Measurements from ENCODE around the gene LTO1. TPM values are rescaled to one million over a fixed set of nuclear protein-coding genes. Genes with fewer than 3 reads are reported as not detected.
"Not testable (repeated sequence)": the region's sequence is repeated elsewhere in the genome, so short reads cannot be mapped to it uniquely, and the experiment has no call there.

Gene LTO1
- total RNA-seq, 1 experiment from 2014 or later, result 25.3 TPM

DNA sequence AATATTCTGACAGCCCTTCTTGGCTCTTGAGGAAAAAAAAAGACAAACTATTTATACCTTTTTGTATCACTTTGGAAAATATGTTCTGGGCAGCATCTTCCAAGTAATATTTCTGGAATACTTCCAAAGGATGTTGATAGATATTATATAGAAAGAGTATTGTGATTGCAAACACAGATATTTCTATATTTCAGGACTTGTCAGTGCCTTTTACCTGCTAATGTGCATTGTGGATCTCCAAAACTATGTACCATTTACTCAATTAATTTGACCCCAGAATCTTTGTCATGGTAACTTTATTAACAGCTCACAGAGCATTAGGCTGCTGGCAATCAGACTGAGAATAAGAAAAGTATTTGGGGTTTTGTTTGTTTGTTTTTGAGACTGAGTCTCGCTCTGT lies 50.9 kb downstream of the LTO1 start:
- H3K9ac ChIP-seq (ENCODE audit: extremely low read depth, insufficient read length, low read length), result no peak overlapping the region
- no peak overlapping the region for H3K56ac ChIP-seq (ENCODE audit: insufficient read length, low read depth, low read length)
- no peak overlapping the region for H4K8ac ChIP-seq (replicated peaks; ENCODE audit: insufficient read length, low read depth, low read length)
- H2BK20ac ChIP-seq (ENCODE audit: low read depth, low read length, poor library complexity, severe bottlenecking), result no peak overlapping the region
- no peaks in the 10 kb centered on the region for H3K4me1 ChIP-seq (ENCODE audit: insufficient read depth, low read length)
- no peaks in the 10 kb centered on the region for H3K27me3 ChIP-seq (ENCODE audit: insufficient read depth, low read length)
- no peak overlapping the region for H3K4me2 ChIP-seq (ENCODE audit: insufficient read depth, insufficient read length, low read length)
- H2BK120ac ChIP-seq (ENCODE audit: low read depth, low read length, poor library complexity, severe bottlenecking), result no peak overlapping the region
- H2BK15ac ChIP-seq (ENCODE audit: low read depth, low read length), result no peak overlapping the region
- Mint-ChIP-seq H3K9me3 (peaks cover 8 to 12% of the 10 kb centered on the region in 2 experiments), H3K4me3 (no peak overlapping the region), H3K36me3 (ENCODE audit: insufficient read depth in 1 of 3, low read depth in 3 of 3) (peaks cover 6 to 10% (median 7%) of the 10 kb centered on the region in 3 experiments; a peak in 4 of 7 replicates), H3K27me3 (ENCODE audit: low read depth) (peaks cover 6% of the 10 kb centered on the region), H3K27ac (no peak overlapping the region), H3K4me1 (no peaks in the 10 kb centered on the region)
- no peak overlapping the region for H4K91ac ChIP-seq (ENCODE audit: insufficient read length, low read depth, low read length)
- no peak for TF ChIP-seq CTCF (conservative IDR thresholded peaks at IDR 0.05)
- DNase-seq, result no peak
- H2AFZ ChIP-seq (ENCODE audit: low read length), result no peak overlapping the region
- H3K79me2 ChIP-seq (ENCODE audit: insufficient read depth, low read length), result no peaks in the 10 kb centered on the region
- H3K4ac ChIP-seq (ENCODE audit: low read depth, low read length), result no peak overlapping the region
- H3K23ac ChIP-seq (ENCODE audit: insufficient read length, low read depth, low read length), result no peak overlapping the region
- H3K9me3 ChIP-seq (ENCODE audit: control insufficient read depth, low read depth, low read length), result no peaks in the 10 kb centered on the region
- H3K27ac ChIP-seq (ENCODE audit: insufficient read length, low read depth, low read length), result no peak overlapping the region
- H2AK5ac ChIP-seq (ENCODE audit: insufficient read length, low read length), result no peak overlapping the region
- H4K5ac ChIP-seq (ENCODE audit: insufficient read length, low read depth, low read length), result no peak overlapping the region
- no peaks in the 10 kb centered on the region for H3K23me2 ChIP-seq (ENCODE audit: insufficient read length, low read depth, low read length, poor library complexity, severe bottlenecking)
- H3K79me1 ChIP-seq (ENCODE audit: insufficient read depth, low read depth, low read length, poor library complexity, severe bottlenecking), result no peaks in the 10 kb centered on the region
- no peaks in the 10 kb centered on the region for H4K20me1 ChIP-seq (ENCODE audit: control insufficient read depth, insufficient read depth, insufficient read length)
- no peak overlapping the region for H2BK12ac ChIP-seq (ENCODE audit: insufficient read length, low read depth, low read length)
- no peak overlapping the region for H3K18ac ChIP-seq (ENCODE audit: insufficient read length, low read depth, low read length)
- no peak overlapping the region for H3K14ac ChIP-seq (ENCODE audit: insufficient read depth, low read length)
- no peak overlapping the region for H3T11ph ChIP-seq (ENCODE audit: low read length)
- WGBS (ENCODE audit: extremely low coverage, insufficient read length, low lambda C conversion rate), result no CpG with 5 or more reads among the region's 1 CpG
- H2BK5ac ChIP-seq (ENCODE audit: insufficient read length, low read length), result no peak overlapping the region

DNA sequence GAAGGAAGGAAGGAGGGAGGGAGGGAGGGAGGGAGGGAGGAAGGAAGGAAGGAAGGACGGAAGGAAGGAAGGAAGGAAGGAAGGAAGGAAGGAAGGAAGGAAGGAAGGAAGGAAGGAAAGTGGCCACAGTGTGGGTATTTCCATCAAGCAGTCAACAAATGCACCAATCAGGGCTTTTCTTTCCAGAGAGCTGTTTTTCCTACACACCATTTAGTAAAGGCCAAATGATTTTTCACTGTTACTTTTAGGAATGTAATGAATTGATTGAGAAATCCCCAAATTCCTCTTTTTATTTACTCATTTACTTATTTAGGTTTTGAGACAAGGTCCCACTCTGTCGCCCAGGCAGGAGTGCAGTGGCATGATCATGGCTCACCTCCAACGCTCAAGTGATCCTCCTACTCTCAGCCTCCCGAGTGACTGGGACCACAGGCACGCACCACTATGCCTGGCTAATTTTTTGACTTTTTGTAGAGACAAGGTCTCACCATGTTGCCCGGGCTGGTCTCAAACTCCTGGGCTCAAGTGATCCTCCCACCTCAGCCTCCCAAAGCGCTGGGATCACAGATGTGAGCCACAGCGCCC lies 53.0 kb downstream of the LTO1 start:
- not testable (repeated sequence) for H3K36me3 Mint-ChIP-seq (ENCODE audit: insufficient read depth in 1 of 3, low read depth in 3 of 3); H4K5ac ChIP-seq (ENCODE audit: insufficient read length, low read depth, low read length); H3K14ac ChIP-seq (ENCODE audit: insufficient read depth, low read length); H3K9ac ChIP-seq (ENCODE audit: extremely low read depth, insufficient read length, low read length); H4K91ac ChIP-seq (ENCODE audit: insufficient read length, low read depth, low read length); H3K27me3 ChIP-seq (ENCODE audit: insufficient read depth, low read length); H2AK5ac ChIP-seq (ENCODE audit: insufficient read length, low read length); H2BK15ac ChIP-seq (ENCODE audit: low read depth, low read length); H3K9me3 ChIP-seq (ENCODE audit: control insufficient read depth, low read depth, low read length); H4K20me1 ChIP-seq (ENCODE audit: control insufficient read depth, insufficient read depth, insufficient read length); H3K4me1 ChIP-seq (ENCODE audit: insufficient read depth, low read length); H3K23ac ChIP-seq (ENCODE audit: insufficient read length, low read depth, low read length); H2BK12ac ChIP-seq (ENCODE audit: insufficient read length, low read depth, low read length); H3K27ac ChIP-seq (ENCODE audit: insufficient read length, low read depth, low read length); H3K56ac ChIP-seq (ENCODE audit: insufficient read length, low read depth, low read length); H2BK120ac ChIP-seq (ENCODE audit: low read depth, low read length, poor library complexity, severe bottlenecking); H2BK5ac ChIP-seq (ENCODE audit: insufficient read length, low read length); H3K18ac ChIP-seq (ENCODE audit: insufficient read length, low read depth, low read length); H3K4me1 Mint-ChIP-seq; DNase-seq; H3K4me3 Mint-ChIP-seq; H3K23me2 ChIP-seq (ENCODE audit: insufficient read length, low read depth, low read length, poor library complexity, severe bottlenecking); H3K4ac ChIP-seq (ENCODE audit: low read depth, low read length); H3T11ph ChIP-seq (ENCODE audit: low read length); H3K79me1 ChIP-seq (ENCODE audit: insufficient read depth, low read depth, low read length, poor library complexity, severe bottlenecking); H2AFZ ChIP-seq (ENCODE audit: low read length); H2BK20ac ChIP-seq (ENCODE audit: low read depth, low read length, poor library complexity, severe bottlenecking); H3K9me3 Mint-ChIP-seq; H3K4me2 ChIP-seq (ENCODE audit: insufficient read depth, insufficient read length, low read length); H3K27ac Mint-ChIP-seq; H3K27me3 Mint-ChIP-seq (ENCODE audit: low read depth); H4K8ac ChIP-seq (replicated peaks; ENCODE audit: insufficient read length, low read depth, low read length); H3K79me2 ChIP-seq (ENCODE audit: insufficient read depth, low read length)
- WGBS (ENCODE audit: extremely low coverage, insufficient read length, low lambda C conversion rate), result no CpG with 5 or more reads among the region's 8 CpGs
